ENCODE results near the gene RSAD1.
A peak's percentile ranks its signal among the peaks of the same experiment; 100 is the strongest.

DNA sequence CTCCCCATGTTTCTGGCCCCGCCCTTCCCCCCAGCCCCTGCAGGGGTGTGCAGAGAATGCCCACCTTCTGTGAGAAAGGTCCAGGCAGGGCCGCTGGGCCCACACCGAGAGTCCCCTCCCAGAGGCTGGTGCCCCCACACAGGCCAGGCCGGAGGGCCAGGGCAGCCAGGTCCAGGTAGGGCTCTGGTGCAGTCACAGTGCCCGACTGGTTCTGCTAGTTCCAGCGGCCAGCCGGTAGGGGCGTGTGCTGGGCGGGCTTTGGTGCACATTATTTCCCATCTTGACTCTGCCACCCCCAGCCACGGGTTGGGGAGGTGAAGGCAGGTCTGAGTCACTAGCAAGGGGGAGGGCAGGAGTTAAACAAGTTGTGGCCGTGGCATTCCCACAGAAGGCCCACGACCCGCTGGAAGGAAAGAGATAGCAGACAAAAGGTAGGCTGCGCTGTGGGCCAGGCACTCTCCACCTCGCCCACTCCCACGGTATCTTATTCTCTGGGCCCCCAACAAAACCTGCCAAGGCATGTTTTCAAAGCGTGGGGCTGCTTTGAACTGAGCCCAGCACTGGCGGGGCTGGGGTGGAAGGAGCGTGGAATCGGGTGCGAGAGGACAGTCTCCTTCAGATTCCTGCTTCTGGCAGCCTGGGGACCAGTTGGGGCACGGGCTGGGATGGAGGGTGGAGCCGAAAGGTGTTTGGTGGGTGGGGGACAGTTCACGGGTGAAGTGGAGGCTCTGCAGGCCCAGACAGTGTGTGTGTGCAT lies 55.7 kb downstream of the RSAD1 start:
- peak; percentile 36 for TF ChIP-seq EZH2 (IDR thresholded peaks at IDR 0.05)
- TF ChIP-seq, protein P1, sequence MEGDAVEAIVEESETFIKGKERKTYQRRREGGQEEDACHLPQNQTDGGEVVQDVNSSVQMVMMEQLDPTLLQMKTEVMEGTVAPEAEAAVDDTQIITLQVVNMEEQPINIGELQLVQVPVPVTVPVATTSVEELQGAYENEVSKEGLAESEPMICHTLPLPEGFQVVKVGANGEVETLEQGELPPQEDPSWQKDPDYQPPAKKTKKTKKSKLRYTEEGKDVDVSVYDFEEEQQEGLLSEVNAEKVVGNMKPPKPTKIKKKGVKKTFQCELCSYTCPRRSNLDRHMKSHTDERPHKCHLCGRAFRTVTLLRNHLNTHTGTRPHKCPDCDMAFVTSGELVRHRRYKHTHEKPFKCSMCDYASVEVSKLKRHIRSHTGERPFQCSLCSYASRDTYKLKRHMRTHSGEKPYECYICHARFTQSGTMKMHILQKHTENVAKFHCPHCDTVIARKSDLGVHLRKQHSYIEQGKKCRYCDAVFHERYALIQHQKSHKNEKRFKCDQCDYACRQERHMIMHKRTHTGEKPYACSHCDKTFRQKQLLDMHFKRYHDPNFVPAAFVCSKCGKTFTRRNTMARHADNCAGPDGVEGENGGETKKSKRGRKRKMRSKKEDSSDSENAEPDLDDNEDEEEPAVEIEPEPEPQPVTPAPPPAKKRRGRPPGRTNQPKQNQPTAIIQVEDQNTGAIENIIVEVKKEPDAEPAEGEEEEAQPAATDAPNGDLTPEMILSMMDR (IDR thresholded peaks at IDR 0.05): peak; percentile 52
- no peak for TF ChIP-seq EZH2phosphoT487 (IDR thresholded peaks at IDR 0.05)

Data from neural progenitor cell (in vitro differentiated cells).